HG03280 (cell line): ENCODE measurements around the gene ATP9B.

Experiments
- ATAC-seq: cut with Tn5 transposase; IDR thresholded peaks from one replicate; pipeline ENCODE4 v1.9.1; 2021; ENCODE audit warnings: mild to moderate bottlenecking, moderate library complexity; ENCODE audit not compliant: unreplicated experiment

Gene ATP9B

DNA sequence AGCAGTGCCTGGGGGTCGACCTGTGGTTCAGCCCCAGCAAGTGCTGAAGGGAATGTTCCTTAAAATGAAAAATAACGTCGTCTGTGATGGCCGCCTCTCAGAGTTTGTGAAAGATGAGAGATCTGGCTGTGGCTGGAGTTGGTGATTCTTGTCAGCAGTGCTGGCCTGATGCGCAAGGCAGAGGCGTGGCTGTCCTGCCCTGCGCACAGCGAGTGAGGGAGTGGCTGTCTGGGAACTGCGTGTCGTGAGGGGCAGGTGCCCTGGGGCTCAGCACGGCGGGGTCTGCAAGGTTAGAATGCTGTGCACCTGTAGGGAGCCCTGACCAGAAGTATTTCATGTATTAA, 335.3 kb downstream of the ATP9B start:
- ATAC-seq = no peak

DNA sequence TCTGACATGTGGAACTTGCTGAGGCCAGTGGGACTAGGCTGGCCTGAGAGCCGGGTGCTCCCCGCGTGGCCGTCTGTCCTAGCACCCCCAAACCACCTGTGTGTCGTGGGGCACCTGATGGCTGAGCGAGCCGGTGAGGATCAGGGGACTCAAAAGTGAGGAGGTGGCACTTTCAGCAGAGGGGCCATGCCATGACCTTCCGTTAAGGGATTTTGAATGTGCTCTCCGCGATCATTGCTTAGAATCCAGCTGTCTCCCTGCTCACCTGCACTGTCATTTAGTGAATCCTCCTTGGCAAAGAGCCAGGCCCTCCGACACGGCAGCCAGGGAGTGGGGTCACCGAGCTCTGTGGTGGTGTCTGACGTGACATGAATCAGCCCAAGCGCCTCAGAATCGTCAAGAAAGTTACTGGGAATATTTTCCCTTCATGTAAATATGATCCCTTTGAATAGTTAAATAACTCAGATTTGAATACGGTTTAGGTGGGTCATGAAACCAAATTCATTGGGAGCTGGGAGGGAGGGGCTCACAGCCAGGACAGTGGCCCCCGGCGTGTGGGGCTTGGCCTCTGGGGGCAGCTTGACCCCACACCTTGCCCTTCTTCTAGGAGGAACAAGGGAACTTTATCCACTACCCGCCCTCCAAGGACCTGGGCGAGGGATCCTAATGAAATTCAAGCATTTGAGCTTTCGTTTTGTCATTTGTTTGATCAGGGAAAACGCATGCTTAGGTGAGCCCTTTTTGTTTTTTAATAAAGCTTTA, 336.0 kb downstream of the ATP9B start:
- ATAC-seq = no peak

DNA sequence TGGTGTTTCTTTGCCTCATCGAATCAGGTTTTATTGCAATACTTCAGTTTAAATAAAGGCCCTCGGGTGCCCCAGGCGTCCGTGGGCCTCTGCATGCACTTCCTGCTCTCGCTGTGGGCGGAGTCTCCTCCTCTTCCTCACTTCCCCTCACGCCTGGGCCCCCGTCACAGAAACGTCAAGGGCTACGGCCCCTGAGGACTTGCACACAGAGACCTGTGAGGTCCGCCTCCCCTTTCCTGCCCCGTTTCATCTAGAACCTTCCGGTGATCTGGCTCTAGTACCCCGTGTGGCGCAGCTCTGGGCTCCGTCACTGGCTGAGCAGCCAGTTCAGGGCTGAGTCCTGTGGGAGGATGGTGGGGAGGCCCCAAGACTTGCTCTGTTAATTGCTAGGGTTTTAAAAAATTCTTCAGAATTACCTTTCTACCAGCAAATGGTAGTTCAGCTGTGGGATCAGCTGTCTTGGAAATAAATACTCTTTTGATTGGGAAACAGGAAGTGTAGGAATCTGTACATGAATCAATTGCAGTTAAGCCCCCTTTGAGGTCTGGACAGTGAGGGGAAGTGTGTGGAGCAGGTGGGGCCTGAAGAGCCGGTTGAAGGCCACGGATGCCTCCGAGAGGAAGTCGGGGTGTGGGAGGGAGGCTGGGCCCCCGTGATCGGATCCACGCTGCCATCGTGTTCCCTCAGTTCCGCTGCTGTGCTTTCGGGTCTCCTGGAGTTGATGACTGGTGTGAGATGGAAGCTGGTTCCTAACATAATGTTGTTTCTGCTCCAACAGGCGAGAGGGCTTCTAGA, 336.8 kb downstream of the ATP9B start:
- ATAC-seq = peak; percentile 70

DNA sequence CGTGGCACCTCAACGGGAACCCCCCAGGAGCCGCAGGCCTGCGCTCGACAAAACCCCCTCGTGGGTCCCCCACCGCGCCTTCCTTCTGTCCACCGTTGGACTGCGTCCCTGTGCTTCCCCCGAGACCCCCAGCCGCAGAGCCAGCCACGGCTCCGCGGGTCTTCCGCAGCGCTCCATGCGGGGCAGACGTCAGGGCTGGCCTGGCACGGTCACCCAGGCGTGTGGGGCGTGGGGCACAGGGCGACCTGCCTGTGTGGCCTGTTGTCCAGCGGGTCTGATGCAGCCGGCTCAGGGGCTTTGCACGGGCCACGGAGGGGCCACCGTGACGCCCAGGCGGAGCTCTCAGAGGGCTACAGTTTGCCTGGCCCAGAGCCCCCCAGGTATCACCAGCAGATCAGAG, 337.5 kb downstream of the ATP9B start:
- ATAC-seq = no peak

DNA sequence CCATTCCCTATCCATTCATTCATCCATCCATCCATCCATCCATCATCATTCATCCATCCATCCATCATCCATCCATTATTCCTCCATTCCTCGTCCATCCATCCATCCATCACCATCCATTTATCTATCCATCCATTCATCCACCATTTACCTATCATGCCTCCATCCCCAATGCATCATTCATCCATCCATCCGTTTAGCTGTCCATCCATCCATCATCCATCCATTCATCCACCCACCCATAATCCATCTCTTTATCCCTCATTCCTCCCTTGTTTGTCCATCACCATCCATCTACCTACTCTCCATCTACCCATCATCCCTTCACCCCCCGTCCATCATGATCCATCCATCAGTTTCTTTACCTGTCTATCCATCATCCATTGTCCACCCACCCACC, 340.1 kb downstream of the ATP9B start:
- no peak for ATAC-seq

DNA sequence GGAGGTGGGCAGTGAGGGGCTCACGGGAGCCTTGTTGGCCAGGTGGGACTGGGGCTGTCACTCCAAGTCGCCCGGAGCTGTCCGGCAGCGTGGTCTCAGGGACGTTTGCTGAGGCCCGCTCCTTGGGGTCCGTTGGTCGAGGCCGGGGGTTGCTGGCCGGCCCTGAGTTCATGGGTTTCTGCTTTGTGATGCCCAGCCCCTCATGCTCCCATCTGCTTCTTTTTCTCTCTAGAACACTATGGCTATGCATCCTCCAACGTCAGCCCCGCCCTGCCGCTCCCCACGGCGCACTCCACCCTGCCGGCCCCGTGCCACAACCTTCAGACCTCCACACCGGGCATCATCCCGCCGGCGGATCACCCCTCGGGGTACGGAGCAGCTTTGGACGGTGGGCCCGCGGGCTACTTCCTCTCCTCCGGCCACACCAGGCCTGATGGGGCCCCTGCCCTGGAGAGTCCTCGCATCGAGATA, 341.0 kb downstream of the ATP9B start:
- no peak for ATAC-seq

DNA sequence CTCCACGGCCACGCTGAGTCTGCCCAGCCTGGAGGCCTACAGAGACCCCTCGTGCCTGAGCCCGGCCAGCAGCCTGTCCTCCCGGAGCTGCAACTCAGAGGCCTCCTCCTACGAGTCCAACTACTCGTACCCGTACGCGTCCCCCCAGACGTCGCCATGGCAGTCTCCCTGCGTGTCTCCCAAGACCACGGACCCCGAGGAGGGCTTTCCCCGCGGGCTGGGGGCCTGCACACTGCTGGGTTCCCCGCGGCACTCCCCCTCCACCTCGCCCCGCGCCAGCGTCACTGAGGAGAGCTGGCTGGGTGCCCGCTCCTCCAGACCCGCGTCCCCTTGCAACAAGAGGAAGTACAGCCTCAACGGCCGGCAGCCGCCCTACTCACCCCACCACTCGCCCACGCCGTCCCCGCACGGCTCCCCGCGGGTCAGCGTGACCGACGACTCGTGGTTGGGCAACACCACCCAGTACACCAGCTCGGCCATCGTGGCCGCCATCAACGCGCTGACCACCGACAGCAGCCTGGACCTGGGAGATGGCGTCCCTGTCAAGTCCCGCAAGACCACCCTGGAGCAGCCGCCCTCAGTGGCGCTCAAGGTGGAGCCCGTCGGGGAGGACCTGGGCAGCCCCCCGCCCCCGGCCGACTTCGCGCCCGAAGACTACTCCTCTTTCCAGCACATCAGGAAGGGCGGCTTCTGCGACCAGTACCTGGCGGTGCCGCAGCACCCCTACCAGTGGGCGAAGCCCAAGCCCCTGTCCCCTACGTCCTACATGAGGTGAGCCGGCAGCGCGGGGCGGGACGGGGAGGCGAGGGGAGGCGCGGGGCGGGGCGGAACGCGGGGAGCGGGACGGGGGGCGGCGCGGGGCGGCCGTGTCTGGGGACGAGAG, 341.8 kb downstream of the ATP9B start:
- ATAC-seq = no peak

DNA sequence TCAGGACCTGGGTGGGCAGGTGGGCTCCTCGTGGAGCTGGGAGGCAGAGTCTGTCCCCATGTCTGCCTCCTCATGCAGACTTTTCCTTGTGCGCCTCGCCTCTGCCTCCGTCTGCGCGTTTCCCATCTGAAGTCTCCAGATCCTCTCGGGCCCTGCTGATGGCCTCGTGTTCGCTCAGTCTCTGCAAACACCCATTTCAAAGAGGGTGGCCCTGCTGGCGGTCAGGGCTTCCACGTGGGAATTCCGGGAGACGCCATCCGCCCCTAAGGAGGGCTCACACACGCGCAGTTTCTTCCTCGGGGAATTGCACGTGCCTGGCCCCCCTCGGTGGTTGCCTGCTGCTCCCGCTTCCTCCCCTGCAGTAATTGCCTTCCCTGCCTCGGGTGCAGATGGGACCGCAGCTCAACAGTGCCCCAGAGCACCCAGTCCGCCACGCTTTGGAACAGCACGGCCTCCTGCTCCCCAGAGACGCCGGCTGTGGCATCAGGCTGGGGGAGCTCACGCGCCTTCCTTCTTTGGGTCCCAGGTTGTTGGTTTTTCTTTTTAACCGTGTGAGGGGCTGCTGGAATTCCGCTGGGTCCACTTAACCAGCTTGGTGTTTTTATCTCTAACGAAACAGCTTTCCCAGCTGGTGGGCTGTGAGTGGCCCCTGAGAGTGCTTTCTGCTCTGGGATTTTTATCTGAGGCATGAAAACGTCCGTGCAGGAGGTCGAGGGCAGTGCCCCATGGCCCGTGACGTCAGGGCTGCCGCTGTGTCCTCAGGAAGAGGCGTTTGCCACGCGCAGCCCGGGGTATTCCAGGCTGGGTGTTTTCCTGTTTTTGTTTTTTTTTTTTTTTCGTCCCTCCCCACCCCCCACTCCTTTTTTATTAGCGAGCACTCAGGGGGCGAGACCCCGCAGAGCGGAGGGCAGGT, 342.7 kb downstream of the ATP9B start:
- ATAC-seq = no peak

DNA sequence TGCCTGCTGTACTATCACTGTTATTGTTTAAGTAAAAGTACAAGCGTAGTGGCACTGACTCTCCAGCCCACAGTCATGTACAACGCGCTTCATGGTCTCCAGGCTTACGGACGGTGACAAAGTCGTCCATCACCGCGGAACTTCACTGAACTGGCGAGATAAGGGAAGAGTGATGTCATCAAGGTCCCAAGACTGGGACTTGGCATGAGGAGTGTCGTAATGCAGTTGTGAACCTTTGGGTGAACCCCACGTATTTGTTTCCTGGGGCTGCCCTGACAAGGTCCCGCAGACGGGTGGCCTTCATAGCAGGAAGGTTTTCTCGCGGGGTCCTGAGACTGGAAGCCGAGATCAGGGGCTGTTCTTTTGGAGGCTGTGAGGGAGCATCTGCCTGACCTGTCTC, 343.8 kb downstream of the ATP9B start:
- no peak for ATAC-seq

DNA sequence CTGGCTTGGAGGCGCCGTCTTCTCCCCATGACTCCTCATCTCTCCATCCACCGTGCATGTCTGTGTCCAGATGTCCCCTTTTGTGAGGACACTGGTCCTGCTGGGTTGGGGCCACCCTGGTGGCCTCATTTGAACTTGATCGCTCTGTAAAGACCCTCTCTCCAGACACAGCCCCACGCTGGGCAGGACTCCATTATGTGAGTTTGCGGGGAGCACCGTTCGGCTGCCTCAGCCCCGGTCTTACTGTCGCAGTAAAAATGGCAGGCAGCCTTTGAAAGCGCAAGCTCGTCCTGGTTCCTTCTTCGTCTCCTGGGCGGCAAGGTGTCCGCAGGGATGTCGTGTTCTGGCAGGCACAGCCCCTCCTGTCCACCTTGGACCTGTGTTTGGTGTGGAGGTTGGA, 344.2 kb downstream of the ATP9B start:
- ATAC-seq = no peak

DNA sequence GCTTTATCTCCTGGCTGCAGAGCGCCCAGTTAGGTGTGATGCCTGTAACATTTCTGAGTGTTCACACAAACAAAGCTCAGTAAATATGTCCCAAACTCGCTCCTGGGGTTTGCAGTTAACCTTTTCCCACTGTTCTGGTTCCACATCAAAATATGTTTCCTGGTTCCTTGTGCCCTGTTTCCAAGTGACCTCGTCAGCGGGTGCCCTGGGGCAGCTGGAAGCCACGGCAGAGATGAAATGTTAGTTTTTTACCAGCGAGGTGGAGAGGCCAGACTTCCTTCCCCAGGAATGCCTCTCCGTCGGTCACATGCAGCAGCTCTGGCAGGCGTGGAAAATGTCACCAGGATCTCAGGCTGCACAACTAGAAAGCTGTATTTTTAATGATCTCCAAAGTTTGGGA, 344.7 kb downstream of the ATP9B start:
- no peak for ATAC-seq

DNA sequence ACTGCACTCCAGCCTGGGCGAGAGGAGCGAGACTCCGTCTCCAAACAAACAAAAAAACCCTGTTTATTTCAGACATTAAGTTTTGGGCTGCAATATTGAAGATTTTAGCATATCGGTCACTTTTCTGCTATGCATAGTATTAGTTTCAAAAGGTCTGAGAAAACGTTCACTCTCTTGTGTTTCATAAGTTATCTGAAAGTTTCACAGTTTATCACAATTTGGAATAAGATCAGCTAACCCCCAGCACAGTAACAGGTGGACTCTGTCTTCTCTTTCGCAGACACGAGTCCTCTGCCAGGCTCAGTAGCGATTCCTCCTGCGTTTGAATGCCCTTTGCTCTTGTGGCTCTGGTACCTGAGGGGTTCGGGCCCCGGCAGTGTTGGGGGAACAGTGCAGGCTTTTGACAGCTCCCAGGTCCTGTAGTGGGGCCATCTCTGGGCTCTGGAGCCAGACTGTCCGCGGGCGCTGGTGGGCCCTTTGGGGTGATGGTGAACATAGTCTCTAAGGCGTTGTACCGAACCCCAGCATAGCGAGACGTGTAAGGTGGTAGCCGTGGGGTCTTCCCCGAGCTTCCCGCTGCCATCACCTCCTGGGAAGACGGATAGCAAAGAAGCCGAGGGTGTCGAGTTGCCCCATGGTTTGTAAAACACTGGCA, 347.0 kb downstream of the ATP9B start:
- no peak for ATAC-seq

DNA sequence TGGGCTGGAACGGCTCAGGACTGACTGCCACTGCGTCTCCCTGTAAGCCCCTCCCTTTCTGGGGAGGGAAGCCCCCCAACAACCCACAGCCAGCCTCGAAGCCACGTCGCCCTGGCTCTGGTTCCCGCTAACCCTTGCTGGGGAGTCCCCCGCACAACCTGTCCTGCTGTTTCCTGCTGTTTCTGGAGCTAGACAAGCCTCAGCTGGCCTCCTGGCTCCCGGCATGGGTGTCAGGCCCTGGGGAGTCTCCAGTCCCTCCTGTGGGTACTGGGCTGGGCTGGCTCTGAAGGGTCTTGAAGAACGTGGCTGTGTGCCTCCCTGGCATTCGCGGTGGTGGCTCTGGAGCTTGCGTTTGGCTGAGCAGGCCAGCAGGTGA, 347.5 kb downstream of the ATP9B start:
- ATAC-seq = no peak

DNA sequence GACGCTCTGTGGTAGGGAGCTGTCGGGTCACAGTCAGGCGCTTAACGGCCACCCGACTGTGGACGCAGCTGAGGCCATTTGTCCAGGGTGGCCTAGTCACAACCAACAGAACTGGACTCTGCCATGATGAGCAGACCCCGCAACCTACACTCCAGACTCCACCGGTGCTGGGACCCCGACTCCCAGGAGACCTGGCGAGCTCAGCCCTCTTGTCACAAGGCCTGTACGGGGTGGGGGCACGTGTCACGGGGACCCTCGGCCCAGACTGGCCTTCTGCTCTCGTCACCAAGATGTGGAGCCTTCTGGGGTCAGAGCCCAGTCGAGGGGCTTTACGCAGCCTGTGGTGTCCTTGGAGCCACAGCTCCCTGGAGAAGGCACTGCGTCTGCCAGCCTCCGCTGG, 349.0 kb downstream of the ATP9B start:
- ATAC-seq = no peak

DNA sequence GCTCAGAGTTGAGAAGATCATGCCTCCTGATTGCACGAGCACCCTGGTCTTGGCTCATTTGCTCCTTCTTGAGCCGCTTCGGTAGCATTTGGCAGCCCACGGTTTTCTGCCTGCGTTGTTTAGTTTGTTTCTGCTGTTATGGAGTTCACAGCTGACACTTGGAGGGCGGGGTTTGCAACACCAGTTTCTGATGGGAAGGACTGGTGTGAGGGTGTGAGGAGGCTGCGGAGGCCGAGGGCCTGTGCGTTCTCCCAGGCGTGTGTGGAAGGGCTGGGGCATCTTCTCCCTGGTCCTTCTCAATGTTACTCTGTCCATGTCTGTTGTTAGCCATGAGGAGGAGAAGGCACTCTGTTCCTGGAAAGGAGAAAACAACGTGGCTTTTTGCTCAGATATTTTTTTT, 349.4 kb downstream of the ATP9B start:
- no peak for ATAC-seq

DNA sequence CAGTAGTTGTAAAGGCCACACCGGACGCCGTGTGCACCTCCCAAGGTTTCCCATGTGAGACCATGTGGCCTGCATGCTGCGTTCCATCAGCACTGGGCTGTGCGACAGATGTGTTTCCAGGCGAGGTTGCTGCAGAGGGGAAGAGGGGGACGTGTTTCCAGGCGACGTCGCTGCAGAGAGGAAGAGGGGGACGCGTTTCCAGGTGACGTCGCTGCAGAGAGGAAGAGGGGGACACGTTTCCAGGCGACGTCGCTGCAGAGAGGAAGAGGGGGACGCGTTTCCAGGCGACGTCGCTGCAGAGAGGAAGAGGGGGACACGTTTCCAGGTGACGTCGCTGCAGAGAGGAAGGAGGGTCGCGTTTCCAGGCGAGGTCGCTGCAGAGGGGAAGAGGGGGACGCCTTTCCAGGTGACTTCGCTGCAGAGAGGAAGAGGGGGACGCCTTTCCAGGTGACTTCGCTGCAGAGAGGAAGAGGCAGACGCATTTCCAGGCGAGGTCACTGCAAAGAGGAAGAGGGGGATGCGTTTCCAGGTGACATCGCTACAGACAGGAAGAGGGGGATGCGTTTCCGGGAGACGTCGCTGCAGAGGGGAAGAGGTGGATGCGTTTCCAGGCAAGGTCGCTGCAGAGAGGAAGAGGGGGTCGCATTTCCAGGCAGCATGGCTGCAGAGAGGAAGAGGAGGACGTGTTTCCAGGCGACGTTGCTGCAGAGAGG, 351.0 kb downstream of the ATP9B start:
- no peak for ATAC-seq

DNA sequence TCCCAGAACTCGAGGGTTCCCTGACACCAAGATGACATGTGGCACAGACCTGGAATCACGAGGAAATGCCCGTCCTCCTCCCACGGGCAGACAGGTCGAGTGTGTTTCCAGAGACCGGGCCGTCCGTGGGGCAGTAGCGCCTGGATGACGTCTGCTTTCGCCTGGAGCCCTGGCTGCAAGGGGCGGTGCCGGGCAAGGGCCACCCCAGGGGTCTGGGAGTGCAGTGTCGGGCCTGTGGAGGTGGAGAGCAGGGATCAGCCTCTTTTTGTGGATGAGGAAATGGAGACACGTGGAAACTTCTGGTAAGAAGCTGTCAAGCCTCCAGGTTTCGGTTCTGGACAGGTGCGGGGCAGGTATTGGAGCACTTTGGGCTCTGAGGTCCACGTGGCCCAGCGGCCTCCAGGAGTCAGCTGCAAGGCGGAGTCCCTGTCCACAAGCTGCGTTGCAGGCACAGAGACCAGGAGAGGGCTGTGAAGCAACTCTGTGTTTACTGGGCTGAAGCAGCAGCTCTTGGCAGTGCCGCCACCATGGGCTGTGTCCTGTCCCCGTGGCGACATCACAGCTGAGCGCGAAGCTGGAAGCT, 352.2 kb downstream of the ATP9B start:
- no peak for ATAC-seq

DNA sequence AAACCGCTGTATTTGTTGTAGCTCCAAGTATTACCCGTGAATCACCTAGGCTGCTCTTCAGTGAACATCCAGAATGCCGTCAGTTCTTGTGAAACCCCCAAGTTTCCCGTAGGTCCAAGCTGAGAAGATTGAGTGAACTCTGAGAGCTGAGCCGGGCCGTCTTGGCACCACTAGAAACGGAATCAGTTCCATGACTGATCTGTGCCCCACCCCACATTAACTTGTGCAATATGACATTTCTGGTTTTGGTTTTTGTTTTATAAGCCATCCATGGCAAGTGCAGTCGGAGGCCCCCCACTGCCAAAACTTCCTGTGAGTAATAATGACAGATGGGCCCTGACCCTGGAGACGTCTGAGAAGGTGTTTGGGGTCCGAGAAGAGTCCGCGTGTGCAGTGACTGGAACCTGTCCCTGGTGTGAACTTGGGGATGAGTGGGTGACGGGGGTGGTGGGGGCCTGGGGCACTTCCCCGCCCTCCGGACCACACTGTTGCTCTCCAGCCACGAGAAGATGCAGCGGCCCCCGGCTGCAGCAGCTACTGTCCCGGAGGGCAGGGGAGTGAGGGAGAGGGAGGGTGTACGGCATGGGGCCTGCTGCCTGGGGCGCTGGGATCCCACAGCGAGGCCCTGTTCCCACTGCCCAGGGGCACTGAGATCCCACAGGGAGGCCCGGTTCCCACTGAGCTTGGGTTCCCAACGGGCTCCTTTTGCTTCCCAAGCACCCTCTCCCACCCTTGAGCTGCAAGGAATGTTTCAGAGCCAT, 353.0 kb downstream of the ATP9B start:
- ATAC-seq = peak; percentile 61
